GM23338 (cell line): ENCODE measurements around the gene CEP55. TPM values are rescaled to one million over a fixed set of nuclear protein-coding genes. Genes with fewer than 3 reads are reported as not detected.

Experiments used
- ATAC-seq: fragments of 200-7000 bp; cut with Tn5 transposase; 3 replicates; pipeline ENCODE4 v1.9.1; 2020
- DNase-seq: peaks from one replicate; pipeline ENCODE4 v3.0.0-alpha.2; 2015; ENCODE audit warnings: low spot score
- H2AFZ ChIP-seq: fragments of 200-600 bp; sonication (generic); 2 replicates; pipeline ENCODE4 v1.8.0; 2016; ENCODE audit warnings: antibody characterized with exemption, mild to moderate bottlenecking, moderate library complexity
- H3F3A ChIP-seq: fragments of 200-600 bp; sonication (generic); replicated peaks from 2 replicates; pipeline ENCODE4 v1.8.0; 2017; ENCODE audit warnings: antibody characterized with exemption, mixed run types, low read depth
- H3K27ac ChIP-seq: fragments of 200-600 bp; sonication (generic); 2 replicates; pipeline ENCODE4 v1.6.1; 2016; ENCODE audit warnings: low read depth
- H3K27me3 ChIP-seq: fragments of 200-600 bp; sonication (generic); 2 replicates; pipeline ENCODE4 v1.8.0; 2016; ENCODE audit warnings: mild to moderate bottlenecking, mixed run types, moderate library complexity; ENCODE audit not compliant: insufficient read depth
- H3K36me3 ChIP-seq: fragments of 200-600 bp; sonication (generic); 2 replicates; pipeline ENCODE4 v1.8.0; 2016; ENCODE audit warnings: mild to moderate bottlenecking; ENCODE audit not compliant: insufficient read depth
- H3K4me1 ChIP-seq: fragments of 200-600 bp; sonication (generic); 2 replicates; pipeline ENCODE4 v1.8.0; 2016; ENCODE audit warnings: mild to moderate bottlenecking, moderate library complexity; ENCODE audit not compliant: insufficient read depth
- H3K4me2 ChIP-seq: fragments of 200-600 bp; sonication (generic); 2 replicates; pipeline ENCODE4 v1.7.1; 2017; ENCODE audit warnings: mixed run types
- H3K4me3 ChIP-seq: fragments of 200-600 bp; sonication (generic); 2 replicates; pipeline ENCODE4 v1.6.1; 2016; ENCODE audit warnings: mixed run types
- H3K79me2 ChIP-seq: fragments of 200-600 bp; sonication (generic); replicated peaks from 2 replicates; pipeline ENCODE4 v1.8.0; 2017; ENCODE audit warnings: mild to moderate bottlenecking; ENCODE audit not compliant: insufficient read depth
- H3K9me2 ChIP-seq: fragments of 200-600 bp; sonication (generic); 2 replicates; pipeline ENCODE4 v1.8.0; 2017; ENCODE audit not compliant: insufficient read depth
- H4K20me1 ChIP-seq: fragments of 200-600 bp; sonication (generic); replicated peaks from 2 replicates; pipeline ENCODE4 v1.8.0; 2017; ENCODE audit warnings: mild to moderate bottlenecking; ENCODE audit not compliant: insufficient read depth
- H3K27ac Mint-ChIP-seq: 2 replicates; pipeline ENCODE4 v1.8.0; 2020; ENCODE audit warnings: inconsistent platforms, mild to moderate bottlenecking, moderate library complexity, mixed read lengths
- H3K27me3 Mint-ChIP-seq: 3 replicates; pipeline ENCODE4 v1.8.0; 2022; ENCODE audit warnings: low read depth, mild to moderate bottlenecking, moderate library complexity, mixed read lengths, inconsistent platforms; ENCODE audit not compliant: insufficient read depth, poor library complexity
- H3K36me3 Mint-ChIP-seq: 3 replicates; pipeline ENCODE4 v1.8.0; 2021; ENCODE audit warnings: low read depth, mild to moderate bottlenecking, inconsistent platforms, moderate library complexity, mixed read lengths
- H3K4me1 Mint-ChIP-seq: 3 replicates; pipeline ENCODE4 v1.8.0; 2020; ENCODE audit warnings: mild to moderate bottlenecking, inconsistent platforms, mixed read lengths
- H3K4me3 Mint-ChIP-seq: 3 replicates; pipeline ENCODE4 v1.8.0; 2021; ENCODE audit warnings: moderate library complexity, mild to moderate bottlenecking, inconsistent platforms, mixed read lengths
- H3K9me3 Mint-ChIP-seq: 3 replicates; pipeline ENCODE4 v1.8.0; 2020; ENCODE audit warnings: moderate library complexity, mild to moderate bottlenecking, inconsistent platforms, mixed read lengths
- CREB1 ChIP-seq: fragments of 250-450 bp; sonication (Bioruptor Pico); IDR thresholded peaks from 2 replicates; pipeline ENCODE4 v1.5.0; 2020; ENCODE audit warnings: low read depth, mild to moderate bottlenecking, moderate library complexity
- CTCF ChIP-seq, 2 experiments: fragments of 200-600 bp in 1 of 2; sonication (generic) in 1 of 2; conservative IDR thresholded peaks; 2 replicates each; pipeline versions ENCODE4 v1.5.1 to v1.6.1; 2016 to 2017; ENCODE audit warnings: antibody characterized with exemption in 2 of 2, low read depth in 2 of 2, mild to moderate bottlenecking in 2 of 2, moderate library complexity in 1 of 2
- ETS1 ChIP-seq: IDR thresholded peaks from 2 replicates; pipeline ENCODE4 v1.6.1; 2016; ENCODE audit warnings: antibody characterized with exemption
- EZH2 ChIP-seq: fragments of 200-600 bp; sonication (generic); IDR thresholded peaks from one replicate; pipeline ENCODE4 v1.8.0; 2017; ENCODE audit warnings: antibody characterized with exemption, mild to moderate bottlenecking, low read depth; ENCODE audit not compliant: unreplicated experiment
- EZH2phosphoT487 ChIP-seq: fragments of 200-600 bp; sonication (generic); IDR thresholded peaks from one replicate; pipeline ENCODE4 v1.8.1; 2018; ENCODE audit warnings: antibody characterized with exemption; ENCODE audit not compliant: unreplicated experiment
- JUNB ChIP-seq: IDR thresholded peaks from one replicate; pipeline ENCODE4 v1.6.1; 2016; ENCODE audit warnings: antibody characterized with exemption; ENCODE audit not compliant: unreplicated experiment
- NANOG ChIP-seq: IDR thresholded peaks from 2 replicates; pipeline ENCODE4 v1.6.1; 2016; ENCODE audit warnings: antibody characterized with exemption, borderline replicate concordance
- POLR2AphosphoS5 ChIP-seq: IDR thresholded peaks from 2 replicates; pipeline ENCODE4 v1.6.1; 2016; ENCODE audit warnings: antibody characterized with exemption, low read depth
- ZNF114 ChIP-seq: fragments of 250-450 bp; sonication (Bioruptor Pico); IDR thresholded peaks from 2 replicates; pipeline ENCODE4 v1.5.0; 2020; ENCODE audit warnings: mild to moderate bottlenecking, moderate library complexity
- polyA plus RNA-seq: library from polyadenylated mRNA; unstranded; fragments of >200 nt; fragmentation: Nextera tagmentation; extraction: Ambion mirVana; gene quantifications from 2 replicates; pipeline ENCODE4 v1.2.1, GENCODE V29; 2016
- total RNA-seq: library from RNA; depleted of rRNA; stranded (reverse); fragments of >200 nt; shearing (Covaris generic); gene quantifications from 2 replicates; pipeline ENCODE4 v1.2.3, GENCODE V29; 2014
- TF ChIP-seq, protein P1 (sequence below): fragments of 250-450 bp; sonication (Bioruptor Pico); IDR thresholded peaks from 2 replicates; pipeline ENCODE4 v1.5.0; 2020; ENCODE audit warnings: mild to moderate bottlenecking, moderate library complexity
- TF ChIP-seq, protein P2 (sequence below): IDR thresholded peaks from one replicate; pipeline ENCODE4 v1.6.1; 2018; ENCODE audit warnings: antibody characterized with exemption; ENCODE audit not compliant: unreplicated experiment

Gene CEP55
- total and polyA plus RNA-seq, 2 experiments from 2014 or later: 12.4 to 22.4 TPM

- Histone ChIP-seq H3K36me3 (no peaks in the 10 kb centered on the region), H3K27me3 (no peaks in the 10 kb centered on the region), H3K79me2 (no peaks in the 10 kb centered on the region), H3K4me2 (no peak overlapping the region), H4K20me1 (no peaks in the 10 kb centered on the region), H3K9me2 (no peaks in the 10 kb centered on the region), H3F3A (peaks cover 7% of the 10 kb centered on the region; the same call in 1 of the 2 replicates), H3K4me3 (no peak overlapping the region), H3K4me1 (peaks cover 8% of the 10 kb centered on the region), H3K27ac (no peak overlapping the region), H2AFZ (no peak overlapping the region)
- Mint-ChIP-seq H3K4me1 (peaks cover 28% of the 10 kb centered on the region), H3K36me3 (no peaks in the 10 kb centered on the region), H3K27me3 (peaks cover 13% of the 10 kb centered on the region), H3K27ac (no peak overlapping the region), H3K4me3 (no peak overlapping the region), H3K9me3 (no peaks in the 10 kb centered on the region)
- TF ChIP-seq EZH2: no peak
- TF ChIP-seq ZNF114: no peak
- no peak for TF ChIP-seq NANOG
- TF ChIP-seq CTCF (conservative IDR thresholded peaks at IDR 0.05; ENCODE audit: low read depth in 2 of 2): no peak
- TF ChIP-seq JUNB: no peak
- TF ChIP-seq, protein P1, sequence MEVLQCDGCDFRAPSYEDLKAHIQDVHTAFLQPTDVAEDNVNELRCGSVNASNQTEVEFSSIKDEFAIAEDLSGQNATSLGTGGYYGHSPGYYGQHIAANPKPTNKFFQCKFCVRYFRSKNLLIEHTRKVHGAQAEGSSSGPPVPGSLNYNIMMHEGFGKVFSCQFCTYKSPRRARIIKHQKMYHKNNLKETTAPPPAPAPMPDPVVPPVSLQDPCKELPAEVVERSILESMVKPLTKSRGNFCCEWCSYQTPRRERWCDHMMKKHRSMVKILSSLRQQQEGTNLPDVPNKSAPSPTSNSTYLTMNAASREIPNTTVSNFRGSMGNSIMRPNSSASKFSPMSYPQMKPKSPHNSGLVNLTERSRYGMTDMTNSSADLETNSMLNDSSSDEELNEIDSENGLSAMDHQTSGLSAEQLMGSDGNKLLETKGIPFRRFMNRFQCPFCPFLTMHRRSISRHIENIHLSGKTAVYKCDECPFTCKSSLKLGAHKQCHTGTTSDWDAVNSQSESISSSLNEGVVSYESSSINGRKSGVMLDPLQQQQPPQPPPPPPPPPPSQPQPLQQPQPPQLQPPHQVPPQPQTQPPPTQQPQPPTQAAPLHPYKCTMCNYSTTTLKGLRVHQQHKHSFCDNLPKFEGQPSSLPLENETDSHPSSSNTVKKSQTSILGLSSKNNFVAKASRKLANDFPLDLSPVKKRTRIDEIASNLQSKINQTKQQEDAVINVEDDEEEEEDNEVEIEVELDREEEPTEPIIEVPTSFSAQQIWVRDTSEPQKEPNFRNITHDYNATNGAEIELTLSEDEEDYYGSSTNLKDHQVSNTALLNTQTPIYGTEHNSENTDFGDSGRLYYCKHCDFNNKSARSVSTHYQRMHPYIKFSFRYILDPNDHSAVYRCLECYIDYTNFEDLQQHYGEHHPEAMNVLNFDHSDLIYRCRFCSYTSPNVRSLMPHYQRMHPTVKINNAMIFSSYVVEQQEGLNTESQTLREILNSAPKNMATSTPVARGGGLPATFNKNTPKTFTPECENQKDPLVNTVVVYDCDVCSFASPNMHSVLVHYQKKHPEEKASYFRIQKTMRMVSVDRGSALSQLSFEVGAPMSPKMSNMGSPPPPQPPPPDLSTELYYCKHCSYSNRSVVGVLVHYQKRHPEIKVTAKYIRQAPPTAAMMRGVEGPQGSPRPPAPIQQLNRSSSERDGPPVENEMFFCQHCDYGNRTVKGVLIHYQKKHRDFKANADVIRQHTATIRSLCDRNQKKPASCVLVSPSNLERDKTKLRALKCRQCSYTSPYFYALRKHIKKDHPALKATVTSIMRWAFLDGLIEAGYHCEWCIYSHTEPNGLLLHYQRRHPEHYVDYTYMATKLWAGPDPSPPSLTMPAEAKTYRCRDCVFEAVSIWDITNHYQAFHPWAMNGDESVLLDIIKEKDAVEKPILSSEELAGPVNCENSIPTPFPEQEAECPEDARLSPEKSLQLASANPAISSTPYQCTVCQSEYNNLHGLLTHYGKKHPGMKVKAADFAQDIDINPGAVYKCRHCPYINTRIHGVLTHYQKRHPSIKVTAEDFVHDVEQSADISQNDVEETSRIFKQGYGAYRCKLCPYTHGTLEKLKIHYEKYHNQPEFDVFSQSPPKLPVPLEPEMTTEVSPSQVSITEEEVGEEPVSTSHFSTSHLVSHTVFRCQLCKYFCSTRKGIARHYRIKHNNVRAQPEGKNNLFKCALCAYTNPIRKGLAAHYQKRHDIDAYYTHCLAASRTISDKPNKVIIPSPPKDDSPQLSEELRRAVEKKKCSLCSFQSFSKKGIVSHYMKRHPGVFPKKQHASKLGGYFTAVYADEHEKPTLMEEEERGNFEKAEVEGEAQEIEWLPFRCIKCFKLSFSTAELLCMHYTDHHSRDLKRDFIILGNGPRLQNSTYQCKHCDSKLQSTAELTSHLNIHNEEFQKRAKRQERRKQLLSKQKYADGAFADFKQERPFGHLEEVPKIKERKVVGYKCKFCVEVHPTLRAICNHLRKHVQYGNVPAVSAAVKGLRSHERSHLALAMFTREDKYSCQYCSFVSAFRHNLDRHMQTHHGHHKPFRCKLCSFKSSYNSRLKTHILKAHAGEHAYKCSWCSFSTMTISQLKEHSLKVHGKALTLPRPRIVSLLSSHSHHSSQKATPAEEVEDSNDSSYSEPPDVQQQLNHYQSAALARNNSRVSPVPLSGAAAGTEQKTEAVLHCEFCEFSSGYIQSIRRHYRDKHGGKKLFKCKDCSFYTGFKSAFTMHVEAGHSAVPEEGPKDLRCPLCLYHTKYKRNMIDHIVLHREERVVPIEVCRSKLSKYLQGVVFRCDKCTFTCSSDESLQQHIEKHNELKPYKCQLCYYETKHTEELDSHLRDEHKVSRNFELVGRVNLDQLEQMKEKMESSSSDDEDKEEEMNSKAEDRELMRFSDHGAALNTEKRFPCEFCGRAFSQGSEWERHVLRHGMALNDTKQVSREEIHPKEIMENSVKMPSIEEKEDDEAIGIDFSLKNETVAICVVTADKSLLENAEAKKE (CRISPR knock-in tag): no peak
- TF ChIP-seq, protein P2, sequence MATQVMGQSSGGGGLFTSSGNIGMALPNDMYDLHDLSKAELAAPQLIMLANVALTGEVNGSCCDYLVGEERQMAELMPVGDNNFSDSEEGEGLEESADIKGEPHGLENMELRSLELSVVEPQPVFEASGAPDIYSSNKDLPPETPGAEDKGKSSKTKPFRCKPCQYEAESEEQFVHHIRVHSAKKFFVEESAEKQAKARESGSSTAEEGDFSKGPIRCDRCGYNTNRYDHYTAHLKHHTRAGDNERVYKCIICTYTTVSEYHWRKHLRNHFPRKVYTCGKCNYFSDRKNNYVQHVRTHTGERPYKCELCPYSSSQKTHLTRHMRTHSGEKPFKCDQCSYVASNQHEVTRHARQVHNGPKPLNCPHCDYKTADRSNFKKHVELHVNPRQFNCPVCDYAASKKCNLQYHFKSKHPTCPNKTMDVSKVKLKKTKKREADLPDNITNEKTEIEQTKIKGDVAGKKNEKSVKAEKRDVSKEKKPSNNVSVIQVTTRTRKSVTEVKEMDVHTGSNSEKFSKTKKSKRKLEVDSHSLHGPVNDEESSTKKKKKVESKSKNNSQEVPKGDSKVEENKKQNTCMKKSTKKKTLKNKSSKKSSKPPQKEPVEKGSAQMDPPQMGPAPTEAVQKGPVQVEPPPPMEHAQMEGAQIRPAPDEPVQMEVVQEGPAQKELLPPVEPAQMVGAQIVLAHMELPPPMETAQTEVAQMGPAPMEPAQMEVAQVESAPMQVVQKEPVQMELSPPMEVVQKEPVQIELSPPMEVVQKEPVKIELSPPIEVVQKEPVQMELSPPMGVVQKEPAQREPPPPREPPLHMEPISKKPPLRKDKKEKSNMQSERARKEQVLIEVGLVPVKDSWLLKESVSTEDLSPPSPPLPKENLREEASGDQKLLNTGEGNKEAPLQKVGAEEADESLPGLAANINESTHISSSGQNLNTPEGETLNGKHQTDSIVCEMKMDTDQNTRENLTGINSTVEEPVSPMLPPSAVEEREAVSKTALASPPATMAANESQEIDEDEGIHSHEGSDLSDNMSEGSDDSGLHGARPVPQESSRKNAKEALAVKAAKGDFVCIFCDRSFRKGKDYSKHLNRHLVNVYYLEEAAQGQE: no peak
- TF ChIP-seq POLR2AphosphoS5: no peak
- no peak for TF ChIP-seq CREB1 (CRISPR knock-in tag)
- no peak for TF ChIP-seq ETS1
- TF ChIP-seq EZH2phosphoT487: no peak
- ATAC-seq: no peak
- no peak for DNase-seq
These were observed 48.4 kb upstream of the CEP55 start for GRCh38 chr10:93447970-93448369.
